Rectal smooth muscle tissue (tissue), 1 donor: ENCODE data around the gene AVP.

Experiments
- H3K27ac ChIP-seq: one replicate; pipeline ENCODE4 v1.7.0; 2013; ENCODE audit warnings: low read depth, low read length, inconsistent platforms
- H3K27me3 ChIP-seq: one replicate; pipeline ENCODE4 v1.7.0; 2013; ENCODE audit warnings: low read length; ENCODE audit not compliant: control insufficient read depth, insufficient read depth
- H3K36me3 ChIP-seq: one replicate; pipeline ENCODE4 v1.7.0; 2013; ENCODE audit warnings: low read length; ENCODE audit not compliant: control insufficient read depth, insufficient read depth
- H3K4me1 ChIP-seq: one replicate; pipeline ENCODE4 v1.7.0; 2013; ENCODE audit warnings: low read length; ENCODE audit not compliant: control insufficient read depth, insufficient read depth
- H3K4me3 ChIP-seq: one replicate; pipeline ENCODE4 v1.7.0; 2013; ENCODE audit warnings: low read length
- H3K9ac ChIP-seq: one replicate; pipeline ENCODE4 v1.7.0; 2013; ENCODE audit warnings: low read length

The AVP gene

DNA sequence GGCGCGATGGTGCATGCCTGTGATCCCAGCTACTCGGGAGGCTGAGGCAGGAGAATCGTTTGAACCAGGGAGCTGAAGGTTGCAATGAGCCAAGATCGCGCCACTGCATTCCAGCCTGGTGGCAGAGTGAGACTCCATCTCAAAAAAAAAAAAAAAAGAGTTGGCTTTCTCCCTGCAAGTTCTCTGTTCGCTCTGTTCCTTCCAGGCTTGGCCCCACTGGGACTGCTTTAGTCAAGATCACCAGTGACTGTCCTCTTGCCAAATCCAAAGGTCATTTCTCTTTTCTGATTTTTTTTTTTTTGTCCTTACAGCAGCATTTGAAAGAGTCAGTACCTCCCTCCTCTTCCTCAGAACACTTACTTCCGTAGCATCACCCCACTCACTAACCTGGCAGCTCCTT is 51.9 kb downstream of the AVP start:
- peaks cover 33% of the 10 kb centered on the region for H3K36me3 ChIP-seq

More for the DNA sequence above, 51.9 kb downstream of the AVP start:
- H3K4me3 ChIP-seq: no peak overlapping the region
- H3K27ac ChIP-seq: no peak overlapping the region
- no peaks in the 10 kb centered on the region for H3K4me1 ChIP-seq
- no peaks in the 10 kb centered on the region for H3K27me3 ChIP-seq
- H3K9ac ChIP-seq: no peak overlapping the region
